ENCODE data around the gene TENM4. TPM values are rescaled to one million over a fixed set of nuclear protein-coding genes. Genes with fewer than 3 reads are reported as not detected.

Gene TENM4
- total RNA-seq, 1 donor from 2014 or later = 0.63 TPM

DNA sequence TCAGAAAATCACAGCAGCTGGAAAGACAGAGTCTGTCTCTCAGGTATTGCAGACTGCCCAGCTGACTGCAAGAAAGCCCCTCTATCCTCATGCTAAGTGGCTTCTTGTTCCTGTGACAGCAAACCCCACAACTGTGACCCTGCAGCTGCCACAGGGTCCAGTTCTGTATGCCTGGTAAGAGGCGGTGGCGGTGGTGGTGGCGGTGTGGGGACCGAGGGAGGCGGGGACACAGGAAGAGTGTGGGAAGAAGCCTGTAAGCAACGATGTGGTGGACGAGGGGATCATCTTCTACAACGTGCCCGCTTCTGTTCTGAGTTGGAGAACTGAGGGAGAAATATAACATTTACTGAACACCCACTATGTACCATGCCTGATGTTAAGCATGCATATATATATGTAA lies 112.4 kb downstream of the TENM4 start:
- Histone ChIP-seq H3K9me3 (replicated peaks) (no peaks in the 10 kb centered on the region), H3K36me3 (no peaks in the 10 kb centered on the region), H3K27ac (replicated peaks) (no peak overlapping the region), H3K4me1 (peaks cover 7% of the 10 kb centered on the region), H3K4me3 (no peak overlapping the region), H3K27me3 (ENCODE audit: low read depth) (peaks cover 6% of the 10 kb centered on the region)
- TF ChIP-seq, protein P1, sequence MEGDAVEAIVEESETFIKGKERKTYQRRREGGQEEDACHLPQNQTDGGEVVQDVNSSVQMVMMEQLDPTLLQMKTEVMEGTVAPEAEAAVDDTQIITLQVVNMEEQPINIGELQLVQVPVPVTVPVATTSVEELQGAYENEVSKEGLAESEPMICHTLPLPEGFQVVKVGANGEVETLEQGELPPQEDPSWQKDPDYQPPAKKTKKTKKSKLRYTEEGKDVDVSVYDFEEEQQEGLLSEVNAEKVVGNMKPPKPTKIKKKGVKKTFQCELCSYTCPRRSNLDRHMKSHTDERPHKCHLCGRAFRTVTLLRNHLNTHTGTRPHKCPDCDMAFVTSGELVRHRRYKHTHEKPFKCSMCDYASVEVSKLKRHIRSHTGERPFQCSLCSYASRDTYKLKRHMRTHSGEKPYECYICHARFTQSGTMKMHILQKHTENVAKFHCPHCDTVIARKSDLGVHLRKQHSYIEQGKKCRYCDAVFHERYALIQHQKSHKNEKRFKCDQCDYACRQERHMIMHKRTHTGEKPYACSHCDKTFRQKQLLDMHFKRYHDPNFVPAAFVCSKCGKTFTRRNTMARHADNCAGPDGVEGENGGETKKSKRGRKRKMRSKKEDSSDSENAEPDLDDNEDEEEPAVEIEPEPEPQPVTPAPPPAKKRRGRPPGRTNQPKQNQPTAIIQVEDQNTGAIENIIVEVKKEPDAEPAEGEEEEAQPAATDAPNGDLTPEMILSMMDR (IDR thresholded peaks at IDR 0.05; ENCODE audit: borderline replicate concordance) = no peak
- intact Hi-C loops (cut with micrococcal nuclease) = no loop called here
- no peak for DNase-seq

- H3K27me3 ChIP-seq (ENCODE audit: low read depth) = peaks cover 6% of the 10 kb centered on the region
- no peak overlapping the region for H3K27ac ChIP-seq (replicated peaks)
- H3K4me1 ChIP-seq = no peaks in the 10 kb centered on the region
- no peaks in the 10 kb centered on the region for H3K9me3 ChIP-seq (replicated peaks)
- intact Hi-C loops (cut with micrococcal nuclease) = no loop called here
- H3K36me3 ChIP-seq = no peaks in the 10 kb centered on the region
- no peak for DNase-seq
- no peak overlapping the region for H3K4me3 ChIP-seq
- TF ChIP-seq, protein P1 (IDR thresholded peaks at IDR 0.05; ENCODE audit: borderline replicate concordance) = no peak
Measured at GRCh38 chr11:79325851-79326250, 115.0 kb downstream of the TENM4 start.

GRCh38 chr11:79321263-79321662 lies 119.6 kb downstream of the TENM4 start:
- intact Hi-C loops (cut with micrococcal nuclease) = no loop called here
- no peaks in the 10 kb centered on the region for H3K9me3 ChIP-seq (replicated peaks)
- H3K27me3 ChIP-seq (ENCODE audit: low read depth) = peaks cover 15% of the 10 kb centered on the region
- no peak overlapping the region for H3K4me3 ChIP-seq
- DNase-seq = no peak
- no peaks in the 10 kb centered on the region for H3K4me1 ChIP-seq
- no peak overlapping the region for H3K27ac ChIP-seq (replicated peaks)
- H3K36me3 ChIP-seq = no peaks in the 10 kb centered on the region
- TF ChIP-seq, protein P1 (IDR thresholded peaks at IDR 0.05; ENCODE audit: borderline replicate concordance) = no peak

- Histone ChIP-seq H3K27me3 (ENCODE audit: low read depth) (peaks cover 45% of the 10 kb centered on the region), H3K4me3 (no peak overlapping the region), H3K4me1 (no peaks in the 10 kb centered on the region), H3K9me3 (replicated peaks) (no peaks in the 10 kb centered on the region), H3K27ac (replicated peaks) (no peak overlapping the region), H3K36me3 (no peaks in the 10 kb centered on the region)
- TF ChIP-seq, protein P1 (IDR thresholded peaks at IDR 0.05; ENCODE audit: borderline replicate concordance) = no peak
- DNase-seq = no peak
- intact Hi-C loops (cut with micrococcal nuclease) = no loop called here
Measured at GRCh38 chr11:79314906-79315689, 125.7 kb downstream of the TENM4 start.

- no peak for DNase-seq
- intact Hi-C loops (cut with micrococcal nuclease) = no loop called here
- peaks cover 42% of the 10 kb centered on the region for H3K27me3 ChIP-seq (ENCODE audit: low read depth)
- no peak overlapping the region for H3K4me3 ChIP-seq
- no peaks in the 10 kb centered on the region for H3K4me1 ChIP-seq
- H3K36me3 ChIP-seq = no peaks in the 10 kb centered on the region
- TF ChIP-seq, protein P1 (IDR thresholded peaks at IDR 0.05; ENCODE audit: borderline replicate concordance) = no peak
- no peaks in the 10 kb centered on the region for H3K9me3 ChIP-seq (replicated peaks)
- no peak overlapping the region for H3K27ac ChIP-seq (replicated peaks)
Measured at GRCh38 chr11:79313530-79313913, 127.3 kb downstream of the TENM4 start.
